ENCODE data around the gene FGF22.
"Not testable (repeated sequence)": the region's sequence is repeated elsewhere in the genome, so short reads cannot be mapped to it uniquely, and the experiment has no call there.

FGF22 gene

DNA sequence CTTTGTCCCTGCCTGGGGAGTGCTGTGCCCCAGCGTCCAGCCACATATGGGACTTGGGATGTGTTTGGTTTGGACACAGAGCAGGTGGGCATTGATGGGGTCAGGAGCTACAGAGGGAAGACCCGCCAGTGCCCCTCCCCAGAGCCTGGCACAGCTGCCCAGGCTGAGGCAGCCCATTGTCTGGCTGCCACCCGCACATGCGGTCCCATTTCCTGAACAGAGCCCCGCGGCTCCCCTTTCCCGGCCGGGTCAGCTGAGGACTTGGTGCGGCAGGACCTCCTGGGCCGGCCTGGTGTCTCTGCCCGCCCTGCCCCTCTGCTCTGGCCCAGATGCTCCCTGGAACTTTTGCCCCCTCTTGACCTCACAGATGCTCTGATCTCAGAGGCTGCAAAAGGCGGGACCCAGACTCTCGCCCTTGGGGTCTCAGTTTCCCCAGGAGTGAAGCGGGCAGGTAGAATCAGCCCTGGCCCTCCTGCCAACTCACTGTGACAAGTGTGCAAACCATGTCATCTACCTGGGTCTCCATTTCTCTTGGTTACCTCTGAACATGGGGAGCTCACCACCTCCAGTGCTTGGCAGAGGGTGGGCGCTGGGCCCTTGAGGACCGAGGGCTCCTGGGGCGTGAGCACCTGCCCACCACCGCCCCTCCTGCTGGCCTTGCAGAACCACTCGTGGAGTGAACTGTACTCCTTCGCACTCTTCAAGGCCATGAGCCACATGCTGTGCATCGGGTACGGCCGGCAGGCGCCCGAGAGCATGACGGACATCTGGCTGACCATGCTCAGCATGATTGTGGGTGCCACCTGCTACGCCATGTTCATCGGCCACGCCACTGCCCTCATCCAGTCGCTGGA lies 32.2 kb upstream of the FGF22 start:
- DNase-seq, result no peak

DNA sequence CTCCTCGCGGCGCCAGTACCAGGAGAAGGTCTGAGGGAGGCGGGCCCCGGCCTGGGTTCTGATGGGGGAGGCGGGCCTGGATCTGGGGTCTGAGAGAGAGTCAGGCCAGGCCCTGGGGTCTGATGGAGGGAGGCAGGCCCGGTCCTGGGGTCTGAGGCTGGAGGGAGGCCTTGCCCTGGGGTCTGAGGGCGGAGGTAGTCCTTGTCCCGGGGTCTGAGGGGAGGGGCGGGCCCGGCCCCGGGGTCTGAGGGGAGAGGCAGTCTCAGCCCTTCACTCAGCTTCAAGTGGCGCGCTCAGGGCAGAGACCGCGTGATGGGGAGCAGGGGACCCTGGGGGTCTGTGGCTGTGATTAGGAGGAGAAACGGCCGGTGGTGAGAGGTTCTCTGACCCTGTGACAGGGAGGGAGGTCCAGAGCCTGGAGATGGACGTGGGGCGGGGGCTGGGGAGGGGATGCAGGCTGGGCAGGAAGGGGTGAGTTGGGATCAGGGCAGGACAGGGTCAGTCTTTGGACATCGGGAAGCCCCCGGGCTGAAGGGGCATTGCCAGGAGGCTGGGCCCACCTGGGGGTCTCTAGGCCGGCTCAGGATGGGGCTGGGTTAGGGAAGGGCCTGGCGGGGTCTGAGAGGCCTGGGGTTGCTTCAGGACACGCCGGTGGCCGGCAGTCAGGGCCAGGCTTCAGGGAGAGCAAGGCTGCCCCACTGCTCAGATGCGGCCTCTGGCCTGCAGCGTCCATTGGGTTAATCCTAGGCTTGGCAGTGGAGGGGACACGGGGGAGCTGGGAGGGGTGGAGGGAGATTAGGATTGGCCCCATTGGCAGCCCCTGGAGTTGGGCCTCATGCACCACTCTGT lies 31.3 kb upstream of the FGF22 start:
- no peak for DNase-seq

DNA sequence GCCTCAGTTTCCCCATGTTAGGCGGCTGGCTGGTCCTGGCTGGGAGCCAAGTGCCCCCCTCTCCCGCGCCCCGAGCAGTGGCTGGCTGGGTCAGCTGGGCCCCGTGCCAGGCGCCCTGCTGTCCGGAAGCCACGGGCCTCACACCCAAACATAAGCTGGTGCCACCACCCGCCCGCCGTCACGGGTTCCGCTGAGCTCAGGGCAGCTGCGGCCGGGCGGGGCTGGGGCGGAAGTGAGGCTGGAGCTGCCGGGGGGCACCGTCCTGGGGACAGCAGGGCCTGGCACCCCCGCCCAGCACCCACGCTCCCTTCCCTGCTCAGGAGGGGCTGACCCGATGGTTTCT lies 30.7 kb upstream of the FGF22 start:
- DNase-seq, result no peak

DNA sequence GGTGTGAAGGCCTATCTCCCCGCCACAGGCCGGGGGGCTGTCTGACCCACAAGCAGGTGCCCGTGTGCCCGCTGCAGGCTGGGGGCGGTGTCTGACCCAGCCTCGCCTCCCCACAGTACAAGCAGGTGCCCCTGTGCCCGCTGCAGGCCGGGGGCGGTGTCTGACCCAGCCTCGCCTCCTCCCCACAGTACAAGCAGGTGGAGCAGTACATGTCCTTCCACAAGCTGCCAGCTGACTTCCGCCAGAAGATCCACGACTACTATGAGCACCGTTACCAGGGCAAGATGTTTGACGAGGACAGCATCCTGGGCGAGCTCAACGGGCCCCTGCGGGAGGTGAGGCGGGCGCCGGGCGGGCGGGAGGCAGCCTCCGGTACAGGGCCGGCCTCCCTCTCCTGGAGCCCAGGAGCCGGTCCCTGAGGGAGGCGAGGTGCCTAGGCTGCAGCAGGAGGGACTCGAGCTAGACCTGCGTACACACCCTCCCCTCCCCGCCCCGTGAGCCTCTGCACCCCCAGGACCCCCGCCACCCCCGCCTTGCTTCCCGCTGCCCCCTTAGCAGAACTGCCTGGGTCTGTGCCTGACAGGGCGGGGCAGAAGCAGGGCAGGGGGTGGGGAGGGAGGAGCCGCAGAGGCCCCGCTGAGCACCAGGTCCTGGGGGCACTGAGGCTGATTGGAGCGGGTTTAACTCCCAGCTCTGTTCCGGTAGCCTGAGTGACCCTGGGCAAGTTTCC lies 29.4 kb upstream of the FGF22 start:
- DNase-seq, result no peak

DNA sequence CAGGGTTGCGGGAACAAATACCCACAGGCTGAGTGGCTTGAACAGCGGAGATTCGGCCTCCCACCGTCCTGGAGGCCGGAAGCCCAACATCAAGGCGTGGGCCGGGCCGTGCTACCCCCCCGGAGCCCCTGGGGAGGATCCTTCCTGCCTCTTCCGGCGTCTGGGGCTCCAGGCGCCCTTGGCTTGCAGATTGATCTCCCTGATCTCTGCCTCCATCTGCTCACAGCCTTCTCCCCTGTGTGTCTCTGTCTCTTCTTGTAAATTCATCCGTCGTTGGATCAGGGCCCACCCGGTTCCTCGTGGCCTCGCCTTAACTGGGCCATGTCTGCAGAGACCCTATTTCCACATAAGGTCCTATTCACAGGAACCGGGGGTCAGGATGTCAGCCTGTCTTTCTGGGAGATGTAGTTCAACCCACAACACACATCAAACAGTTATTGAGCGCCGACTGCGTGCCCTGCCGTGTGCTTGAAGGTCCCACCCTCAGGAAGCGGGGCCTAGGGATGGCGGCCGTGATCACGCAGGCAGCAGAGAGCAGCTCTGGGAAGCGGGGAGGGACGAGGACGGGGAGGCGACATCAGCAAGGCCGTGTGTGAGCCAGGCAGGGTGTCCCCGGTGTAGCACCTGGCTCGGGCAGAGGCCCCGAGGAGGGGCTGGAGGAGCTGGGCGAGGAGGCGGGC lies 28.7 kb upstream of the FGF22 start:
- DNase-seq, result no peak

DNA sequence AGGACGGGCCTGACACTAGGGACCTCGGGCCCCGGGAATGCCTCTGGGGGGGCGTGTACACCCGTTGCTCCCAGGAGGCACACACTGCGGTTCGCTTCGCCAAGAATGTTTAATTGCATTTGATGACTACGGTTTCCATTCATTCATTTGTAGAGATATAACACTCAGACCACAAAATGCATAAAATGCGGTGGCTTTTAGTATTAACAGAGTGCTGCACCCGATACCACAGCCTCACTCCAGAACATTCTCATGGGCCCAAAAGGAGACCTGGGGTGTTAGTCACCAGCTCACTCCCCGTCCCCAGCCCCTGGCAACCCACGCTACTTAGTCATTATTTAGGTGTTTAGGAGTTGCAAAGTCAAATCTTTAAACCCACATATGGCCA lies 28.2 kb upstream of the FGF22 start:
- peak; percentile 39 for DNase-seq

DNA sequence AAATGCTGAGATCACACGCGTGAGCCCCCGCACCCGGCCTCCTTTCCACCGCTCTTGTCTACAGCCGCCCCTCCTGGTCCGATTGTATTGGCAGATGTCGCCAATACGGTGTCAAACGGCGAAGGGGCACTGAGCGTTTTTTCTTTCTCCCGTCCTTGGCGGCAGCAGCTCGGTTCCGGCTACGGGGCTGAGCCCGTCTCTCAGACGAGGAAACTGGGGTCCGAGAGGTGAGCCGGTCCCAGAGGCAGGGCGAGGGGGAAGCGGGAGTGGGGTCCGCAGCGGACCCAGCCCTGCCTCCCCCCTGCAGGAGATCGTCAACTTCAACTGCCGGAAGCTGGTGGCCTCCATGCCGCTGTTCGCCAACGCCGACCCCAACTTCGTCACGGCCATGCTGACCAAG lies 26.7 kb upstream of the FGF22 start:
- DNase-seq, result no peak

DNA sequence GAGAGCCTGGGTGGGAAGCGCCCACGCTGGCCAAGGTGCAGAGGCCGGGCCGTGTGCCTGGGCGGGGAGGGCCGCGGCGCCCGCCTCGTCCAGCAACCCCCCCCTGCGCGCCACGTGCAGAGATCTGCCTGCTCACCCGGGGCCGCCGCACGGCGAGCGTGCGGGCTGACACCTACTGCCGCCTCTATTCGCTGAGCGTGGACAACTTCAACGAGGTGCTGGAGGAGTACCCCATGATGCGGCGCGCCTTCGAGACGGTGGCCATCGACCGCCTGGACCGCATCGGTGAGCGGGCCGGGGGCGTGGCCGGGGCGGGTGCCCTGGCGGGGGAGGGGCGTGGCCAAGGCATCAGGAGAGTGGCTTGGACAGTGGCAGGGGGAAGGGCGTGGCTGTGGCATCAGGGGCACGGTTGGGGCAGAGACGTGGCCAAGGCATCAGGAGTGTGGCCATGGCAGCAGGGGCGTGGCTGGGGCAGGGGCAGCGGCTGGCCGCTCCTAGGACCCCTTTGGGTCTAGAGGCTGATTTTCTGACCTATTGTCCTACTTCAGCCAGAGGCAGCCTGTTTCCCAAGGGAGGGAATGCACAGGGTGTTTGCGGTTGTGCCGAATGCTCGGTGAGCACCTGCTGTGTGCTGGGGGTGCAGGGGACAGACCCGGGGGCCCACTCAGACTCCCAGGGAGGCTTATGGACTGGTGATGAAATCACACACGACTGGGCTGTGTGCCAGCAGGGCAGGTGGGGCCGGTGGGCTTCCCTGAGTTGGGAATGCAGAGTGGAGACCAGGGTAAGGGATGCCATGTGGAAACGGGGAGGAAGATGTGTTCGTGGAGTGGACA lies 25.7 kb upstream of the FGF22 start:
- no peak for DNase-seq

DNA sequence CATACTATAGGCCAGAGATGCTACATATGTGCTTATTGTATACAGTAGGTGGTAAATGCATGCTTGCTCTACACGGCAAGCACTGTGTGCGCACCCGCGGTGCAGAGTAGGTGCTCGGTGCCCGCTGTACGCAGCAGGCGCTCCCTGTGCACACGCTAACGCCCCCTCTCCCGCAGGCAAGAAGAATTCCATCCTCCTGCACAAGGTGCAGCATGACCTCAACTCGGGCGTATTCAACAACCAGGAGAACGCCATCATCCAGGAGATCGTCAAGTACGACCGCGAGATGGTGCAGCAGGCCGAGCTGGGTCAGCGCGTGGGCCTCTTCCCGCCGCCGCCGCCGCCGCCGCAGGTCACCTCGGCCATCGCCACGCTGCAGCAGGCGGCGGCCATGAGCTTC lies 24.1 kb upstream of the FGF22 start:
- no peak for DNase-seq

DNA sequence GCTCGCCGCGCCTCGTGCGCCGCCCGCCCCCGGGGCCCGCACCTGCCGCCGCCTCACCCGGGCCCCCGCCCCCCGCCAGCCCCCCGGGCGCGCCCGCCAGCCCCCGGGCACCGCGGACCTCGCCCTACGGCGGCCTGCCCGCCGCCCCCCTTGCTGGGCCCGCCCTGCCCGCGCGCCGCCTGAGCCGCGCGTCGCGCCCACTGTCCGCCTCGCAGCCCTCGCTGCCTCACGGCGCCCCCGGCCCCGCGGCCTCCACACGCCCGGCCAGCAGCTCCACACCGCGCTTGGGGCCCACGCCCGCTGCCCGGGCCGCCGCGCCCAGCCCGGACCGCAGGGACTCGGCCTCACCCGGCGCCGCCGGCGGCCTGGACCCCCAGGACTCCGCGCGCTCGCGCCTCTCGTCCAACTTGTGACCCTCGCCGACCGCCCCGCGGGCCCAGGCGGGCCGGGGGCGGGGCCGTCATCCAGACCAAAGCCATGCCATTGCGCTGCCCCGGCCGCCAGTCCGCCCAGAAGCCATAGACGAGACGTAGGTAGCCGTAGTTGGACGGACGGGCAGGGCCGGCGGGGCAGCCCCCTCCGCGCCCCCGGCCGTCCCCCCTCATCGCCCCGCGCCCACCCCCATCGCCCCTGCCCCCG lies 23.5 kb upstream of the FGF22 start:
- DNase-seq, result no peak

DNA sequence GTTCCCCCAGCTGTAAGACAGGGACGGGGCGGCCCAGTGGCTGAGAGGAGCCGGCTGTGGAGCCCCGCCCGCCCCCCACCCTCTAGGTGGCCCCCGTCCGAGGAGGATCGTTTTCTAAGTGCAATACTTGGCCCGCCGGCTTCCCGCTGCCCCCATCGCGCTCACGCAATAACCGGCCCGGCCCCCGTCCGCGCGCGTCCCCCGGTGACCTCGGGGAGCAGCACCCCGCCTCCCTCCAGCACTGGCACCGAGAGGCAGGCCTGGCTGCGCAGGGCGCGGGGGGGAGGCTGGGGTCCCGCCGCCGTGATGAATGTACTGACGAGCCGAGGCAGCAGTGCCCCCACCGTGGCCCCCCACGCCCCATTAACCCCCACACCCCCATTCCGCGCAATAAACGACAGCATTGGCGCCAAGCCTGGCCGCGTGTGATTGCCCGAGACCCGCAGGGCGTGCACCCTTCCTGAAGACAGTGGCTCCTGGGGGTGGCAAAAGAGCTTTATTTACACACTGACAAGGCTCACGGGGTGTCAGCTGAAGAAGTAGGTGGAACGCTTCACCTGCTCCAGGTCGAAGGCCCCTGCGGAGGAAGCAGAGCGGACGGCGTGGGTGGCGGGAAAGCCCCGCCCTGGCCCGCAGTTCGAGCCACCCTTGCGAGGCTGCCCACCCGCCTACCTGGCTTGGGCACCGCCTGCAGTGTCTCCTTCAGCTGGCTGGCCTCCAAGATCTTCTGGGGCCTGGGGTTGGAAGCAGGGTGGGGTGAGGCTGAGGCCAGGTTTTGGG lies 22.7 kb upstream of the FGF22 start:
- DNase-seq, result no peak

DNA sequence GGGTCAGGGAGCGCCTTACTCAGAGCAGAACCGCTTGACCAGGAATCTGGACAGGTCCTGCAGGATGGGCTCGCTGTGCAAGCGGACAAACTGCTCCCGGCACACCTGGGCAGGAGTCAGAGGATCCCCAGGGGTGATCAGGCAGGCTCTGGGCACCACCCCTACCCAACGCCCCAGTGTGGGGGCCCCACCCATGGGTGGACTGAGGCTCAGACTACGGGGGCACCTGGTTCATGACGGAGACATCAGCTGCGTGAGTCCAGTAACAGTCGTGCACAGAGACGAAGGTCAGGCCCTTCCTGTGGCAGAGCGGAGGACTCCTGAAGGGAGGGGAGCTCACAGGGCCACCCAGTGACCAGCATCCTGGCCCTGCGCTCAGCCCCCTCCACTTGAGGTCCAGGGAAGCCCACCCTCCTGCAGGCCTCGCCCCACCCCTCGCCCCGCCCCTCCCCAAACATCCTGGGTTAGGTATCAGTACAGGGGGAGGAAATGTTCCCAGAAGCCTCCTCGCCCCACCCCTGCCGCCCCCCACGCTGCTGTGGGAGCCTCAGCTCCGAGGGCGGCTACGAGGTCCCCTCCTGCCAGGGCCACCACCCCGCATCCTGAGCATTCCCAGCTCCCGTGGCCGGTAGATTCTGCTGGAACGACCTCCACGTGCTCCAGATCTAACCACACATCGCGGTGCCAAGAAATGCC lies 22.0 kb upstream of the FGF22 start:
- DNase-seq, result no peak

DNA sequence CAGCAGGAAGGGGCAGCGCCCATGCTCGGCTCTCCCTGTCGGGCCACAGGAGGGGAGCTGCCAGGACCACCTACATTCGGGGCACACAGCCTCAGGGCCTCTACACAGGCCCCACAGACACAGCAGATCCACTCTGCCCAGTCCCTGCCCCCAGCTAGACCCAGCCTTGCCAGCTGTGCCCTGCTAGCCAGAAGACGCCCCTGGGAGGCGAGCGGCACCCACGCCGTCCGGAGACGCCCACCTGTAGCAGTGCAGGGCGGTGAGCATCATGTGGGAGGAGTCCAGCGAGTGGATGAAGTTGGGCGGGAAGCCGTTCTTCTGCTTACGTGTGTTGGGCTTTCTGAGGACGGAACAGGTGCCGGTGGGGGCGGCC lies 21.4 kb upstream of the FGF22 start:
- no peak for DNase-seq

DNA sequence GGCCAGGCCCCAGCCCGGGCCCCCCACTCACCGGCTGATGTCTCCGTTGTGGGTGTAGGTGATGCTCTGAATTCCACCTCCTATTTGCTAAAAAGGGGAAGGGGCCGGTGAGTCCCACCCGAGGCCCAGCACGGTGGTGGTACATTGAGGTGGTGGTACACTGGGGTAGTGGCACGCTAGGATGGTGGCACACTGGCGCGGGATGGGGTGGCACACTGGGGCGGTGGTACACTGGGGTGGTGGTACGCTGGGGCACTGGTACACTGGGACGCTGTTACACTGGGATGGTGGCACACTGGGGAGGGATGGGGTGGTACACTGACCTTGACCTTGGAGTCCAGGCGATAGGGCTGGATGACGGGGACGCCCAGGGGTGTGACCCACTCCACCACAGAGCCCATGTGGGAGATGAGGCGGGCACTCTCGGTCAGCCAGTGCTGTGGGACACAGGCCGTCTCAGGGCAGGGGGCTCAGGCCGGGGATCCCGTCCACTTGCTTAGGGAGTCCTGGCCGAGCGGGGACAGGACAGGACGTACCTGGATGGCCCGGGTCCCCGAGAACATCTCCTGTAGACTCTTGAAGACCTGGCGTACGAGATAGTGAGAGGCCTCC lies 20.9 kb upstream of the FGF22 start:
- DNase-seq, result no peak

DNA sequence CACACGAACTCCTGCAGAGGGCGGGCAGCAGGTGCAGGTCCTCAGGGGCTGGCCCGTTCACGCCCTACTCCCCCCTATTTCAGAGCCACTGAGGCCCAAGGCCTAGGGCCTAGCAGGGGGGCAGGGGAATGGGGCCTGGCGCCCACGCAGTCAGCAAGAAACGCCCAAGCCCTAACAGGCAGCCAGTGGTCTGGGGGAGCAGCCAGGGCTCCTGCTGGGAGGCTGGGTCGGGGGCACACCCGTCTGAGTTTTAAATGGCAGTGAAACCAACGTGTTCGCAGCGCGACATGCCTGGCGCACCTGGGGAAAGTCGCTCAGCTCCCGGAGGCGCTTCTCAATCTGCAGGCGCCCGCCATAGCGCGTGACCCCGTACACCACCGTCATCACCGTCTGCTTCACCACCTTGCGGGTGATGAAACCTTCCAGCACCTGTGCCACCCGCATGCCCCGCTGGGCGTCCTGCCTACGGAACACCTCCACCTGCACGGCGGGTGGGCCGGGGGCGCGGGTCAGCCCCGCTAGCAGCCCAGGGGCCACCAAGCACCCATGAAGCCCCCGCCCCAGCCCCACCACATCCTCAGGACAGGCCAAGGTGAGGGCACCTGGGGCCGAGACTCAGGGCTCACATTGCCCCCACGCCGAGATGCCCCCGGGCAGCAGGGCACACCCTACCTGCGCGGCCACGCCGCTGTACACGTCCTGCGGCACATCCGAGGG lies 20.2 kb upstream of the FGF22 start:
- no peak for DNase-seq

DNA sequence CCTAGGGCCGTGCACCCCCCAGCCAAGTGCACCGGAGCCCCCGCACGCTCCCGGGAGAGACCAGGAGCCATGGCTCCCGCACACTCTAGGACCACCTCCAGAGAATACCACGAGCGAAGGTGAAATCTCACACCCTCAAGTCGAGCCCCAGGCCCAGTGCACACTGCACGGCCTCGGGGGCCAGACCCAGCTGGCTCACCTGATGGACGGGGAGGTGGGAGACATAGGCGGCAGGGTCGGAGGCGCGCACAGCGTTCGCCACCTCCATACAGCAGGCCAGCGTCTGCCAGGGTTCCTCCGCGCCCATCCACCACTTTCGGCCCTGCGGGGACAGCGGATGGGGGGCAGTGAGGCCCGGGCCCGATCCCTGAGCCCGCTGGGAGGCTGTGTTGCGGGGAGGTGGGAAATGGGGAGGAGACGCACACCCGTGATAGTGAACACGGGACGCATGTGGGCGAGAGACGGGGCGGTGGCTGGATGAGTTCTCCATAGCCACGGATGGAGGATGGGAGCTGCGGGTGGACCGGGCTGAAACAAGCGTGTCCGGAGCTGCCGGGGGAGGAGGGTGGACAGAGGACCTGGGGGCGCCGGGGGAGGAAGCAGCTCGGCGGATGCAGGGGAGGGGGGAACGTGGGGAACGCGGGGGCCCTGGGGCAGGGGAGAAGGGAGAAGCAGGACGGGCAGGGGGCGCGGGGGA lies 19.4 kb upstream of the FGF22 start:
- DNase-seq, result no peak

DNA sequence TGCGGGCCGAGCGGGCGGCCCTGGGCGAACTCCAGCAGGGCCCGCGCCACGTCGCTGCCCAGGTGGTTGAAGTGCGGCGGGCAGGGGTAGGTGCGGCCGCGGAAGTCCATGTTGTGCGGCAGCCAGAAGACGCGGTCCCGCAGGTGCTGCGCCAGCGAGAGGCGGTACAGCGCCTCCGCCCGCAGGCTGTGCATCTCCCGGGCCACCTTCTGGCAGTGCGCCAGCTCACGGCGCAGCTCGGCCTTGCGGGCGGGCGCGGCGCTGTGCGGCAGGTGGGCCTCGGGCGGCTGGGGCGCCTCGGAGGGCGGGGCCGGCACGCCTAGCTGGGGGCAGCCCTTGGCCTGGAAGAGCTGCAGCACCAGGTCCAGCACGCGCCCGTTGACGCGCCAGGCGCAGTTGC lies 18.5 kb upstream of the FGF22 start:
- DNase-seq, result not testable (repeated sequence)

DNA sequence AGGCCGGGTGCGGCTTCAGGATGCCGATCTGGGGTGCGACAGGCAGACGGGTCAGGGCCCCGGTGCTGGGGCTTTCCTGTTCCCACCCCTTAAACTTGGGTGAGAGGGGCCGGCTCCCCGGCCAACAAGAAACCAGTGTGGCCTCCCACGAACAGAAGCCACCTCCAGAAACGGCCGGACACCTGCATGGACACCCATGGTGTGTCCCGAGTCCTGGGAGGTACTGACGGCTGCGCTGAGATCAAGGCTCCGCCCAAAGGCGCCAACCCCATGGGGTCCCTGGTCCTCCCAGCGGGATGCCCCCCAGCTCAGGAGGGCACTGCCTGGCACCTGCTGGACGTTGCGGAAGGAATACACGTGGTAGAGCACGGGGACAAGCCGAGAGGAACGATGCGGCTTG lies 17.9 kb upstream of the FGF22 start:
- no peak for DNase-seq

All from NCI-H2107 (cell line).